Endothelial cell of umbilical vein (primary cell): Measurements from ENCODE around the gene U2AF1.
"Not testable (repeated sequence)": the region's sequence is repeated elsewhere in the genome, so short reads cannot be mapped to it uniquely, and the experiment has no call there.

Experiments used
- CTCF ChIP-seq, 2 donors: IDR thresholded peaks; 1 replicate in 1 of 2; 2 replicates in 1 of 2; pipeline ENCODE4 v1.5.1; 2011; ENCODE audit warnings: low read length in 2 of 2, mild to moderate bottlenecking in 2 of 2, moderate library complexity in 2 of 2, control low read depth in 1 of 2, inconsistent platforms in 1 of 2, low read depth in 1 of 2; ENCODE audit not compliant: insufficient read depth in 1 of 2; ENCODE audit errors: extremely low read depth in 1 of 2
- EZH2 ChIP-seq: IDR thresholded peaks from 2 replicates; pipeline ENCODE4 v1.6.1; 2012; ENCODE audit warnings: borderline replicate concordance, low read depth, mild to moderate bottlenecking, moderate library complexity, low read length, inconsistent platforms; ENCODE audit not compliant: severe bottlenecking
- MAX ChIP-seq: IDR thresholded peaks from 2 replicates; pipeline ENCODE4 v1.6.1; 2011; ENCODE audit not compliant: insufficient read depth, insufficient read length
- POLR2A ChIP-seq: IDR thresholded peaks from 2 replicates; pipeline ENCODE4 v1.6.1; 2012; ENCODE audit warnings: low read depth, mild to moderate bottlenecking, control low read depth, low read length
- POLR2AphosphoS5 ChIP-seq: IDR thresholded peaks from 2 replicates; pipeline ENCODE4 v1.6.1; 2012; ENCODE audit warnings: low read depth, mild to moderate bottlenecking, control low read depth, low read length, moderate library complexity; ENCODE audit not compliant: insufficient read depth

- not testable (repeated sequence) for TF ChIP-seq POLR2A; CTCF (IDR thresholded peaks at IDR 0.05; ENCODE audit: extremely low read depth in 1 of 2, insufficient read depth in 1 of 2, low read depth in 1 of 2, low read length in 2 of 2); POLR2AphosphoS5; MAX; EZH2
Observed at GRCh38 chr21:43141407-43141806, 34.0 kb upstream of the U2AF1 start.
